ENCODE data around the gene MRPS15. TPM values are rescaled to one million over a fixed set of nuclear protein-coding genes. Genes with fewer than 3 reads are reported as not detected.
A peak's percentile ranks its signal among the peaks of the same experiment; 100 is the strongest.

The MRPS15 gene
- total RNA-seq, 2 experiments from 2014 or later, result 84.9 to 86.1 TPM

GRCh38 chr1:36464605-36465393 lies 615 bp upstream of the MRPS15 start:
- ATAC-seq (ENCODE audit: low read depth) (peak; percentile 54), DNase-seq (no peak)
- Mint-ChIP-seq H3K9me3 (no peaks in the 10 kb centered on the region), H3K27me3 (no peaks in the 10 kb centered on the region), H3K4me3 (peak overlapping the region; percentile 98), H3K27ac (peak overlapping the region; percentile 96), H3K36me3 (peaks cover 18% of the 10 kb centered on the region), H3K4me1 (peaks cover 34% of the 10 kb centered on the region)
- POLR2A ChIA-PET, result interaction anchor here (0.9 to 2.9 kb wide), 13 partner anchors 9 to 1227 kb away, joined by 3 to 36 read pairs (median 6); partner anchors contain the start of genes CDCA8, CSF3R, MAP7D1 and OSCP1

GRCh38 chr1:36463463-36463802 lies 751 bp downstream of the MRPS15 start:
- no peaks in the 10 kb centered on the region for H3K9me3 Mint-ChIP-seq
- H3K4me1 Mint-ChIP-seq, result peaks cover 46% of the 10 kb centered on the region
- H3K36me3 Mint-ChIP-seq, result peaks cover 26% of the 10 kb centered on the region
- peak overlapping the region; percentile 96 for H3K27ac Mint-ChIP-seq
- DNase-seq (no peak), ATAC-seq (ENCODE audit: low read depth) (no peak)
- POLR2A ChIA-PET, result interaction anchor here (0.7 to 2.9 kb wide), 12 partner anchors 9 to 1228 kb away, joined by 3 to 36 read pairs (median 6); partner anchors contain the start of genes CDCA8, OSCP1 and THRAP3
- H3K27me3 Mint-ChIP-seq, result no peaks in the 10 kb centered on the region
- H3K4me3 Mint-ChIP-seq, result peak overlapping the region; percentile 98

GRCh38 chr1:36458910-36459309 lies 5.3 kb downstream of the MRPS15 start:
- POLR2A ChIA-PET, result interaction anchor here (0.6 to 1.1 kb wide), 3 partner anchors 9 to 240 kb away, joined by 3 to 6 read pairs (median 5); partner anchors contain the start of gene OSCP1
- Mint-ChIP-seq H3K4me3 (peak overlapping the region; percentile 75), H3K27ac (peak overlapping the region; percentile 87), H3K4me1 (peaks cover 63% of the 10 kb centered on the region), H3K36me3 (peaks cover 47% of the 10 kb centered on the region), H3K9me3 (no peaks in the 10 kb centered on the region), H3K27me3 (no peaks in the 10 kb centered on the region)
- peak; percentile 23 for ATAC-seq (ENCODE audit: low read depth)
- DNase-seq, result no peak

GRCh38 chr1:36457691-36458090 lies 6.5 kb downstream of the MRPS15 start:
- Mint-ChIP-seq H3K36me3 (peaks cover 41% of the 10 kb centered on the region), H3K27me3 (no peaks in the 10 kb centered on the region), H3K4me3 (peak overlapping the region; percentile 75), H3K4me1 (peaks cover 53% of the 10 kb centered on the region), H3K9me3 (no peaks in the 10 kb centered on the region), H3K27ac (peak overlapping the region; percentile 87)
- no peak for DNase-seq
- POLR2A ChIA-PET, result no interaction called here
- peak; percentile 43 for ATAC-seq (ENCODE audit: low read depth)

GRCh38 chr1:36456391-36456928 lies 7.7 kb downstream of the MRPS15 start:
- DNase-seq (no peak), ATAC-seq (ENCODE audit: low read depth) (peak; percentile 59)
- POLR2A ChIA-PET, result no interaction called here
- Mint-ChIP-seq H3K36me3 (peaks cover 44% of the 10 kb centered on the region), H3K9me3 (no peaks in the 10 kb centered on the region), H3K4me1 (peaks cover 47% of the 10 kb centered on the region), H3K27me3 (no peaks in the 10 kb centered on the region), H3K4me3 (peak overlapping the region; percentile 67), H3K27ac (peak overlapping the region; percentile 85)

GRCh38 chr1:36455386-36455785 lies 8.8 kb downstream of the MRPS15 start:
- H3K4me1 Mint-ChIP-seq, result peaks cover 42% of the 10 kb centered on the region
- peak overlapping the region; percentile 63 for H3K27ac Mint-ChIP-seq
- H3K36me3 Mint-ChIP-seq, result peaks cover 36% of the 10 kb centered on the region
- no peak overlapping the region for H3K4me3 Mint-ChIP-seq
- ATAC-seq (ENCODE audit: low read depth) (no peak), DNase-seq (no peak)
- no peaks in the 10 kb centered on the region for H3K9me3 Mint-ChIP-seq
- H3K27me3 Mint-ChIP-seq, result no peaks in the 10 kb centered on the region
- POLR2A ChIA-PET, result interaction anchor here (0.6 to 2.0 kb wide), 2 partner anchors 10 to 20 kb away, joined by 4 to 8 read pairs; partner anchors contain the start of gene MRPS15

- H3K36me3 Mint-ChIP-seq, result peaks cover 27% of the 10 kb centered on the region
- no peaks in the 10 kb centered on the region for H3K9me3 Mint-ChIP-seq
- peaks cover 42% of the 10 kb centered on the region for H3K4me1 Mint-ChIP-seq
- no peaks in the 10 kb centered on the region for H3K27me3 Mint-ChIP-seq
- POLR2A ChIA-PET, result interaction anchor here (1.0 to 2.0 kb wide), 4 partner anchors 10 to 68 kb away, joined by 3 to 8 read pairs (median 4); partner anchors contain the start of gene MRPS15
- DNase-seq, result no peak
- H3K27ac Mint-ChIP-seq, result peak overlapping the region; percentile 61
- H3K4me3 Mint-ChIP-seq, result no peak overlapping the region
- ATAC-seq (ENCODE audit: low read depth), result no peak
Measured at GRCh38 chr1:36453600-36454388, 10.4 kb downstream of the MRPS15 start.

GRCh38 chr1:36453051-36453450 lies 11.1 kb downstream of the MRPS15 start:
- H3K36me3 Mint-ChIP-seq, result peaks cover 24% of the 10 kb centered on the region
- POLR2A ChIA-PET, result interaction anchor here (1.4 kb wide), 1 partner anchor 10 kb away, joined by 5 read pairs; no protein-coding TSS in a partner anchor
- DNase-seq (no peak), ATAC-seq (ENCODE audit: low read depth) (no peak)
- no peak overlapping the region for H3K4me3 Mint-ChIP-seq
- peaks cover 37% of the 10 kb centered on the region for H3K4me1 Mint-ChIP-seq
- H3K27me3 Mint-ChIP-seq, result no peaks in the 10 kb centered on the region
- no peak overlapping the region for H3K27ac Mint-ChIP-seq
- no peaks in the 10 kb centered on the region for H3K9me3 Mint-ChIP-seq

GRCh38 chr1:36450919-36451305 lies 13.3 kb downstream of the MRPS15 start:
- ATAC-seq (ENCODE audit: low read depth) (no peak), DNase-seq (no peak)
- Mint-ChIP-seq H3K9me3 (no peaks in the 10 kb centered on the region), H3K27me3 (no peaks in the 10 kb centered on the region), H3K36me3 (peaks cover 15% of the 10 kb centered on the region), H3K27ac (peak overlapping the region; percentile 87), H3K4me1 (peaks cover 27% of the 10 kb centered on the region), H3K4me3 (peak overlapping the region; percentile 92)
- POLR2A ChIA-PET, result interaction anchor here (0.7 to 3.0 kb wide), 7 partner anchors 8 to 105 kb away, joined by 3 to 36 read pairs (median 6); partner anchors contain the start of genes MRPS15 and STK40

- DNase-seq, result peak; percentile 89
- H3K9me3 Mint-ChIP-seq, result no peaks in the 10 kb centered on the region
- peak; percentile 98 for ATAC-seq (ENCODE audit: low read depth)
- peak within 1 kb of the TSS; percentile 92 for H3K4me3 Mint-ChIP-seq
- H3K36me3 Mint-ChIP-seq, result peaks cover 14% of the 10 kb centered on the region
- H3K27me3 Mint-ChIP-seq, result no peaks in the 10 kb centered on the region
- peak within 1 kb of the TSS; percentile 87 for H3K27ac Mint-ChIP-seq
- POLR2A ChIA-PET, result interaction anchor here (0.6 to 3.0 kb wide), 8 partner anchors 9 to 252 kb away, joined by 3 to 36 read pairs (median 6); partner anchors contain the start of genes MRPS15 and STK40
- peaks cover 25% of the 10 kb centered on the region for H3K4me1 Mint-ChIP-seq
Measured at GRCh38 chr1:36450270-36450918, 13.8 kb downstream of the MRPS15 start, which contains the start of gene OSCP1. TSS of gene OSCP1 (minus strand) at chr1:36450451. CDS start at chr1:36450369, 82 bp downstream.

GRCh38 chr1:36448530-36449056 lies 15.6 kb downstream of the MRPS15 start:
- H3K4me3 Mint-ChIP-seq, result no peak overlapping the region
- ATAC-seq (ENCODE audit: low read depth), result no peak
- POLR2A ChIA-PET, result interaction anchor here (0.6 to 2.4 kb wide), 2 partner anchors 13 to 1076 kb away, joined by 4 to 5 read pairs; no protein-coding TSS in a partner anchor
- no peaks in the 10 kb centered on the region for H3K9me3 Mint-ChIP-seq
- H3K27me3 Mint-ChIP-seq, result no peaks in the 10 kb centered on the region
- H3K27ac Mint-ChIP-seq, result no peak overlapping the region
- no peak for DNase-seq
- H3K4me1 Mint-ChIP-seq, result peaks cover 20% of the 10 kb centered on the region
- H3K36me3 Mint-ChIP-seq, result peaks cover 2% of the 10 kb centered on the region

GRCh38 chr1:36447450-36447849 lies 16.7 kb downstream of the MRPS15 start:
- H3K27ac Mint-ChIP-seq, result no peak overlapping the region
- H3K27me3 Mint-ChIP-seq, result no peaks in the 10 kb centered on the region
- no peaks in the 10 kb centered on the region for H3K9me3 Mint-ChIP-seq
- no peak overlapping the region for H3K4me3 Mint-ChIP-seq
- H3K36me3 Mint-ChIP-seq, result peaks cover 2% of the 10 kb centered on the region
- no peak for DNase-seq
- ATAC-seq (ENCODE audit: low read depth), result no peak
- POLR2A ChIA-PET, result interaction anchor here (1.4 kb wide), 1 partner anchor 17 kb away, joined by 6 read pairs; the partner anchor contains the start of gene MRPS15
- peaks cover 20% of the 10 kb centered on the region for H3K4me1 Mint-ChIP-seq

Measured in activated naive CD8-positive, alpha-beta T cell treated with anti-CD3 and anti-CD28 coated beads, Interleukin-2, amount 10 ng/mL, durations not matched to agents 7 days and 5 days (primary cell).